HG03066 (cell line): ENCODE results near the gene GOT1.
A peak's percentile ranks its signal among the peaks of the same experiment; 100 is the strongest.

Source experiments
- ATAC-seq: cut with Tn5 transposase; IDR thresholded peaks from one replicate; pipeline ENCODE4 v1.9.1; 2021; ENCODE audit warnings: low read depth; ENCODE audit not compliant: unreplicated experiment

GOT1 gene

DNA sequence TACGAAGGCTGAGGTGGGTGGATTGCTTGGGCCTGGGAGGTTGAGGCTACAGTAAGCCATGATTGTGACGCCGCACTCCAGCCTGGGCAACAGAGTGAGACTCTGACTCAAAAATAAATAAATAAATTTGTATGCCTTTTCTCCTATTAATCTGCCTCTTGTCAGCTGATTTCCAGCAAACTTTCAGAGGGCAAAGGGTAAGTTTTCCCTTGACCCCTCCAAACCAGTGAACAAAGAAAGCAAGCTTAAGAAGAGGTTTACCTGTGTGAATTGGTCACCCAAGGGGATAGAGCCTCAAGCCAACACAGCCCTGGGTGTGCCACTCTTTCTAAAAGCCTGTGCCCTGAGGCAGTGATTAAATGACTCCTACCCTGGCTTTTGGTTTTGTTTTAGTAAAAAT, 30.8 kb downstream of the GOT1 start:
- no peak for ATAC-seq

DNA sequence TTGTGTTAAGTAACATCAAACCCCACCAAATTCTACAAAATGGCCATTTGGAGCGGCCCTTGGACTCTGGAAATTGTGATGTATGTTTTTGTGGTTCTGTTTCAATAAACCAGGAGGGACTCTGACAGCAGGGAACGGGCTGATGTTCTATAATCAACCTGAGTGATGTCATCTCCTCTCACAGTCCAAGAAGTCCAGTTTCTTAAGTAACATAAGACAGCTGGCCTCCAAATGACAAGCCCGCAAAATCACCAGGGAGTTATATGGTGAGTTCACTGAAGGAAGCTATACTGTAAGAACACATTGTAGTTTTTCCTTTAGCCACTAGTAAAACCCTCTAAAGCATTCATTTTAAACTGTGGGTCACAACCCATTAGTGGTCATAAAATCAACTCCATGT, 34.0 kb downstream of the GOT1 start:
- ATAC-seq, result no peak

DNA sequence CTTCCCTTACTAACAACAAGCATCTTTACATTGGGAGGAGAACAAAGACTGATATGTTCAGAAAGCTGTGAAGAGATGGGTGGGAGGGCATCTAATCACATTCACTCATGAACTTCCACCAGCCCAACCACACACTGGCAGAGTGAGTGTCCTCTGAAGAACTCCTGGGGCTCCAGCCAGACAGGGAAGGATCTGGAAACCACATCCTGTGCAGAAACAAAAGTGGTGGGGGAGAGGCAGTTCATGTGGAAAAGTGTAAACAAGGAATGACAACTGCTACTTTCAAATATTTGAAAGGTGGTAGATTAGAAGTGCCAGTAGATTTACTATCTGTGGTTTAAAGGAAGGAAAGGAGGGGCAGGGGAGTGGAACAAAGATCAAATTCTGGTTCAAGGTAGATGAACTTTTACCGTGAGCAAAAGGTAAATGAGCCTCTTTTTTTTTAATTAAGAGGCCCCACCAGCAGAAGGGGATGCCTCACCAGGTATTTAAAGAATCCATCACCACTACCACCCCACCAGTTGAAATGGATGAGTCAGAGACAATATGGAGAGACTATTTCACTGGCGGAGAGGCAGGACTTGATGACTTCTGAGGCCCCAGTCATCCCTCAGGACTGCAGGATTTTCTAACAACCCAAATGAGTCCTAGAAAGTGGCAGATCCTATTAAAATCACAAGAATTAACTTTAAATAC, 34.5 kb downstream of the GOT1 start:
- no peak for ATAC-seq

DNA sequence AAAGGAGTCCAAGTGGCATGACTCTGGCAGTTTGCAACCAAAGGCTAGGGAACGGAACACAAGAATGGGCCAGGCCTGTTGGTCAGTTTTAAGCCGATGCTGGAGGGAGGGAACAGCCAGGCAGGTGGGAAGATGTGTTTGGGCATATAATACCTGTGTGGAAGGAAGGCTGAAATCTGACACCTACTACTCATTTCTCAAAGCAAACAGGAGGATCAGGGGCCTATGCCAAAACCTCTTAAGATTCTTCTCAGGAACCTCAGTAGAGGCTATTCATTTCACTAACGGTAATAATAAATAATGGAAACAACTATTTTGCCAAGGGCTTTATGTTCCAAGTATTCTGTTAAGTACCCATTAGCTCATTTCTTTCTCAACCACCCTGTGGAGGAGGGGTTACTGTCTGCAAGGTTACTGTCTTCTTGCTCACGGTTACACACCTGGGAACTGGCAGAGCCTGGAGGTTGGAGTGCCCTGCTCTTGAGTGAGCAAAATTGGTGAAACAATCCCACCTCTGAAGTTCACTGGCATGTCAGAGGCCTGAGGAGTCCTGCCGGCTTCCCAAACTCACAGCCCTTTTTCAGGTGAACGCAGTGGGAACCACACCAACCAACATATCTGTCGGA, 35.5 kb downstream of the GOT1 start:
- no peak for ATAC-seq

DNA sequence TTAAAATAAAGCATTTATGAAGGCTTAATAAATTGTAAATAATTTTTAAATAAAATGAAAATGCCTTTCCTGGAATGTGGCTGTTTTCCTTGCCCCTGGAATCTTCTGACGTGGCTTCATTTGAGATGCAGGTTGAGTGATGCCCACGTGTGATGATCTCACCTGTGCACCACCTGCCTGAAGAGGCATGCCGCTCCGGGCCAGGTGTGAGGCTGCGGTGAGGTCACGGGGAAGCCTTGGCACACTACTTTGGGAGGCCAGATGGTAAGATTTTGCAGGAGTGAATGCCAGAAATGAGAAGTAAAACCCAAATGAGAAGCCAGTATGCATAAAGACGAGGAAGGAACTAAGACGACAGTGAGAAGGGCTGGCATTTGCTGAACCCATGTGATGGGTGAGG, 36.2 kb downstream of the GOT1 start:
- ATAC-seq, result no peak

DNA sequence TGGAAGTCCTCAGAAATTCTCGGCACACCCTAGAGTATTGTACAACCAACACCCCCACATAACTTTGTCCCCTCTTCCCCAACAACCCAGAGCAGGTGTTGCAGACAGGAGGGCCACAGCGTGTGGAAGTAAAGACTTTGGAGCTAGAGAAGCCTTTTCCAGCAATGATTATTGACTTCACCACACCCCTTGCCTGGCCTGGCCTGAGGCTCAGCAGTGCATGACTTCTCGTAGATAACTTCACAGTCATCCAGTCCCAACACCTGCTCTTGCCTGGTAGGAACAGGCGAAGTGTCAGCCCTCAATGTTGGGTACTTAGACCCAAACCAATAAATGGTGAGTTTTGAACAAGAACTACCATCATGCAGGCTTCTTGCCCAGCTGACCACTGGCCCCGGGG, 36.7 kb downstream of the GOT1 start:
- no peak for ATAC-seq

DNA sequence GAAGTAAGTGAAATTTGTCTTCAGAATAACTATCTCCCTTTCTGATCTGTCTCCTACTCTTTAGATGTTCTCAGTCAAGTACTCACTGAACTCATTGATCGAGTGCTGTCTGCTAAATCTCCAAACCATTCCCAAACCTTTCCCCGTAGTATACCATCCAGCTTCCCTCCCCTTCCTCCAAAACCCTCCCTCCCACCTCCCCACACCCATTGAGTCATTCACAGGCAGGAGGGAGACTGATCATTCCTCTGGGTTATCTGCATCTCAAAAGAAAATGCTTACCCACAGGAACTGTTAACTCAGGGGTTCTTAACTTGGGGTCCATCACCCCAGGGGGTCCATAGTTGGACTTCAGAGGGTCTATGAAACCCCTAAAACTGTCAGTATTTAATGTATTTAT, 37.4 kb downstream of the GOT1 start:
- ATAC-seq, result no peak

DNA sequence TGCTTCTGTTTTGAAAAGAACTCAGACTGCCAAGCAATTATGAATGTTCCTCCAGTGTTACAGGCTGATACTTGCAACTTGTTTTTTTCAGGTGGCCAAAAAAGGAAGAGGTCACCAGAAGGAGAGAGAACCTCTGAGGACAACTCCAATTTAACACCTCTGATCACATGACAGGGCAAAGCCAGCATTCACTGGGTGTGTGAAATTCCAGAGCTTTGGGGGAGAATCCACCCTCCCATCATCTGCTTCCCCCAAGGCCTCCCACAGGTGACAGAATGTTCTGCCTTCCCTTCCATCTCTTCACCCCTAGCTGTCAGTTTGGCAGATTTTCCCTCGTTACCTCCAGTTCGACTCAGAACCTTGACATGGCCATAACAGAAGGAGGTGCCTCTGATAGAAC, 39.1 kb downstream of the GOT1 start:
- ATAC-seq, result no peak

DNA sequence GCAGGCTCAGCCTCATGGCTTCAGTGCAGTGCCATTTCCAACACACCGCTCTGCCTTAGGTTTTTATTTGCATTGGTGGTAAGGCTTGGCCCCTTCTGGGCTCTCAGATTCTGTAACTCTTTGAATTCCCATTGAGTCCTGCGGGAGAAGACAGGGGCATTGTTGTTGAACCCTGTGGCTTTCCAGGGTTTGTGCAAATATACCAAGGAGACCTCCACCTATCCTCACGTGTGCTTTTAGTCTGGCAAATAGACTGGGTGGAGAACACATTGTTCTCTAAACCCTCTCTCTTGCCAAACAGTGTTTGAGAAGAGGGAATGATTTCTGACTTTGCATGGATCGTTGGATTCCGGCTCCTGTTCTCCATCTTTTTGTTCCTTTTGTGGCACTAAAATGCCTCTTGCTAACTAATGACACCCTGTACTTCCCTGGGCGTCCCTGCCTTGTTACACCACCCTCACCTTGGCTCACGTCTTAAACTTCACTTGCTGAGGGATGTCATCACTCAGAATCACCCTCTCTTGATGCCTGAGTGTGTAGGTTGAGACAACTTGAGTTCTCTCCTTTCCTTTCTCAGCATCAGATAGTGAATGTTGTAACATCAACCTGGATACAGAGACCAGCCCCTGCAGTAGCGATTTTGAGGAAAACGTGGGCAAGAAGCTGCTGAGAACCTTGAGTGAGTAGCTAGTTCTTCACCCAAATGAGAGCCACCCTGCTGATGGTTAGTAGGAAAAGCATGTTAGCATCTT, 40.5 kb downstream of the GOT1 start:
- no peak for ATAC-seq

DNA sequence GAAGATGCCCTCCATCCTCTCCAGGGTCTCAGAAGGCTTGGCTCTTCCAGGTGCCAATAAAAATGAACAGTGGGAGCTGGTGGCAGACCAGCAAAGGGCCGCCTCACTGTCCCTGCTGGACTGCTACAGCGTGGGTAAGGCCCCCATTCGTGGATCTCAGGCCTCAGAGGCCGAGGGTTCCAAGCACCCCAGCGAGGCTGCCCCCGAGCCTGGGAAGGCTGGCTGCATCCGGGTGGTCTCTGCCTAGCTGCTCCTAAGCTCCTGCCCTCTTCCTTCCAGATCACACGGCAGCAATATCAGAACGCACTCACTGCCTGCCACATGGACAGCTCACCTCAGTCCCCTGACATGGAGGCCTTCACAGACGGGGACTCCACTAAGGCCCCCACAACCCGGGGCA, 42.9 kb downstream of the GOT1 start:
- no peak for ATAC-seq

DNA sequence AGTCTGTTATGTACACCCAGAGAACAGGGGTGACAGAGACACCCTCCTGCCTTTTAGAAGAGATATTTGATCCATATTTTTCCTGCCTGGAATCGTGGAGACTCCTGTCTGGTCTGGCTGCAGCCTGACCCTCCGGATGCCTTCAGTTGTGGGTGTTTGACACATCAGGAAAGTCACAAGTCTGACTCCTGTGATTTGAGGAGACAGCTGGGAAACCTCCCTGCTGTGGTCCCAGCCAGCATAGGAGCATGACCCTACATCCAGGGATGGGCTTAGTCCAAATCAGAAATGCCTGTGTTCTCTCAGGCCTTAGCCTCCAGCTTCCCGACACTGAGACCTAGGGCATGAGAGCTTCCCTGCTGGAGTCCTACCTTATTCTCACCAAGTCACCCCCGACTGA, 43.4 kb downstream of the GOT1 start:
- no peak for ATAC-seq

DNA sequence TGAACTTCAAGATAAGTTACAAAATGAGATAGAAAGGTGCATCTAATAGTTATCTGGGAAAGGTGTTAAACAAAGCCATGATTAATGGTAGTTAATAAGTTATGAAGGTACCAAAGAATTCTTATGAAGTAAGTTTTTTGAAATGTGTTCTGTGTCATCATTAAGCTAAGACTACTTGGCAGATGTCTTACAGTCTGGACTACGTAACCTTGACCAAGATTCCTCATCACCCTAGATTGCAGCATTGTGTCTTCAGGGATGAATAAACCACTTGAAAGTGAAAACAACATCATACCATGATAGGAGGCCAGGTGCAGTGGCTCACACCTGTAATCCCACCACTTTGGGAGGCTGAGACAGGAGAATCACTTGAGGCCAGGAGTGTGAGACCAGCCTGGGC, 48.2 kb downstream of the GOT1 start:
- no peak for ATAC-seq

DNA sequence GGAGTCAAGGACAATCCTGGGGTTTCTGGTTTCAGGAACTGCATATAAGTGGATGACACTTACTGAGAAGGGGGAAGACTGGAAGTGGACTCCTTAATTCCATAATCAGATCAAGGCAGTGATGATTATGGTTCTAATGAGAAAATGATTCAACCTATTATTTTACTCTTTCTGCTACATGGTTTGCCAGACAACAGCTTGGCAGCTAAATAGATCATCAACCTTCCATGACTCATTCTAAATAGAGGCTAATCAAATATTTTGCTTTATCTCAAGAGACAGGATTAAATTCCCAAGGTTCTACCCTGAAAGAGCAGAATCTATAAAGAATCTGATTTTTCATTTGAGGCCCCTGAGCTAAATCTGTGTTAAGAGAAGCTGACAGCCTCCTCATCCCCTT, 55.0 kb downstream of the GOT1 start:
- ATAC-seq, result no peak

DNA sequence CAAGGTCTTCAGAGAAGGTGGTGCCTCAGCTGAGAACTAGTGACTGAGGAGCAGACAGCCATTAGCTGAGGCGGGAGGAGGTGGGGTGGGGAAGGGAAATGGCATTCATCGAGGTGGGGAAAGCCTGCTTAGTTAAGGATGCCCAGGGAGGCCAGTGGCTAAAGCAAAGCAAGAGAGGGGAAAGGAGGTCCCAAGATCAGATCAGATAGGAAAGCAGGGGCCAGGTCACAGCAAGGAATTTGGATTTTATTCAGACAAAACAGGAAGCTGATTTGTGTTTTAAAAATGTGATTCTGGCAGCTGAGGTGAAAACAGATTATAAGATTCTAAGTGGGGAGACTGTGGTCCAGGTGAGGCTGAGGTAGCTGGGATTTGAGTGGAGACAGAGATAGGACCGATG, 55.5 kb downstream of the GOT1 start:
- no peak for ATAC-seq

DNA sequence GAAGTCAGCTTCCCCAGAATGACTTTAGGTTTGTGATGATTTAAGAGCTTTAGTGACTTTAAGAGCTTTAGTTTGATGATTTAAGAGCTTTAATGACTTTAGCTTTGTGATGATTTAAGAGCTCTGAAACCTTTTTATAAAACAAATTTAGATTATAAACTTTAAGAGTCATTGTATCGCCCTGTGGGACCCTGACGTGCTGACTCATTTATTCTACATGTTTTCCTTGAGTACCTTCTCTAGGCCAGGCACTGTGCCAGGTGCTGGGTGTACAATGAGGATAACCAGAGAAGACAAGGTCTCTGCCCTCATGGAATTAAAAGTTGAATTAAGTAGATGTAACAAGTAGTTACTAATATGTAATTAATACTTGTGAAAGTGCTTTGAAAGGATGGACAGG, 55.9 kb downstream of the GOT1 start:
- no peak for ATAC-seq

DNA sequence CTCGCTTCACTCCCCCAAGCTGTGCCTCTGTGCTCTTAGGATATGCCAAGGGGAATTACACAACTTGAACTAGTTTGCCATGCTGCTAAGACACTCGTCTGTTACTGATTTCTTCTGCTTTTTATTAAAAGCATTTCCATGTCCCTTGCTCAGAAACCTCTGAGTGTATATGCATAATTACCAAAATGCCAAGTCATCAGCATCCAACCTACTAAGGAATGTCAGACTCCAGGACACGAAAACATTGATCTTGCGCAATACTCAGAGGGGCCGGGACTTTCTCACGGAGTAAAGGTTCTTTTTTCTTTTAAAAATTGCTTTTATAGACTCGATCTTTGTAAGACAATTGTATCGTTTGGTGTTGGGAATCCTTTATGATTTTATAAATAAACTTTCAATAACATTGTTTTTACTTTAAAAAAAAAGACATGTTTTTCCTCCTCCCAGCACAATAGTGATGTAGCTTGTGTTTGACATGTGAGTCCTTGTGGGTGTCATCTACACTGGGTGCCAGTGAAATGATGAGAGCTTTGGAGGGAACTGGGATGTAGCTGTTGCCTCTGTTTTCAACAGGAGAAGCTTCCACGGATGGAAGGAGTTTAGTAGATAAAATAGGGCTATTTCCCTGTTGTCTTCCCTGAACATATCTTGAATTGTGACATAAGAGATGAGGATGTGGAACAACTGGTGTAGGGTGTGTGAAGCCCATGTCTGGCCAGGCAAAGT, 57.7 kb downstream of the GOT1 start:
- ATAC-seq, result no peak

DNA sequence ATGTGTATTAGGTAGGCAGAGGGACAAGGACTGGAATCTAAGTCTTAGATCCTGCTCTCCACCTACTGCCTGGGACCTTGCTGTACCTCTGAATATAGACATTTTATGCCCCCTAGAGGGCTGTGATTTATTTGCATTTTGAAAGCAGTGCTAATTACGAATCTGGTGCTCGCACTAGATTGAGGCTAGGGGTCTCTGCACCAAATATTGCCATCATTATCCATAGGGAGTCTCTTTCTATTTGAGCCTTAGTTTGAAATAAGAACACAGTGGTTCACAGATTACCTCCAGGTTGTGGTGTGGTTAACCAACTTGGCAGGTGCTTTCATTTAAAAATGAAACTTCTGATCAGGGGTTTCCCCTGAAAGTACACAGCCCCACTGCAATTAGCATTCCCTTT, 59.4 kb downstream of the GOT1 start:
- peak; percentile 90 for ATAC-seq

DNA sequence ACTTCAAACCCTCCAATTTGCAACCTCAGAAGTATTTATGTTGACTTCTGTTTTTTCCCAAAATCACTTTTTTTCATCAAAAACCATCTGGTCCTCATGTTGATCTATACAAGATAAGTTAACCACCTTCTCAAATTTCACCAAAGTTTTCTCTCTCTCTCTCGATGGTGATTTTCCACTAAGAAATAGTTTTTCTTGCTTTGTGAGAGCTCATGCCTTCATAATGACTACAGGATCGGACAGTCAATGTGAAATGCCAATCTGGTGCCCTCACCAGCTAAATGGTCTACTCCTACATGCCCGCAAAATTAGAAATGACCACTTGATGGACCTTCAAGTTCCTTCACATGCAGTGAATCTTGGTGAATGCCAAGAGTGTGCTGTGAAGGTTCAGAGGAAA, 60.9 kb downstream of the GOT1 start:
- no peak for ATAC-seq

DNA sequence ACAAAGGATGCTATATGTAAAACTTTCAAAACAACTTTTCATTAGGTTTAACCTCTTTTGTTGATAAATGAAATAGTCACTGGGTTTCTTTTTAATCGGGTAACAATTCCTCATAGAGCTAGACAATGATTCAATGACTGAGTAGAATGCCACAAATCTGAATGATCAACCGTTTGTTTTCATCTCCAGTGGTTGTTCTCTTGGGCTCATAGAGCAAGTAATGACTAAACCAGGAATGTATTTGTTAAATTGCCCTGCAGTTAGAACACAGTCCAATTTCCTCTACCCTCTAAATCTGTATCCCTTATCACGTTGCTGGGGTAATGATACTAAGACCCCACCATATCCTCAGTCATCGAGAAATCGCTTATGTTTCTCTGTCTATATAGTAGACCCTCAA, 61.3 kb downstream of the GOT1 start:
- no peak for ATAC-seq

DNA sequence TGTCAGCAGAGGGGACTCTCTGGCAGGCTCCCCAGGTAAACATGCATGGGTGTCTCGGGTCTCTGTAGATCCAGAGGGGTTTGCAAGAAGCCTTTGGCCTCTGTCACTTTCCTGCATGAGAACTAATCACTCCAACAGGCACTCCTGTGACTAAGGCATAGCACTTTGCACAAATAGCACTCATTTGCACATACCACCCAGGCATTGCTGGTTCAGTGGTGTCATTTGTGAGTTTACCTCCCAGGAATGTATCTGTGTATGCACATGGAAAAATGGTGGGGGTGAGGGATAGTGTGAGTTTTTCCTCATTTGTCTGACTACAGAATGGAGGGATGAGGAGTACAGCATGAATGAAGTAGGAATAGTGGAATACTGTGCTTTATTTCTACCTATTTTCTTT, 61.8 kb downstream of the GOT1 start:
- no peak for ATAC-seq

DNA sequence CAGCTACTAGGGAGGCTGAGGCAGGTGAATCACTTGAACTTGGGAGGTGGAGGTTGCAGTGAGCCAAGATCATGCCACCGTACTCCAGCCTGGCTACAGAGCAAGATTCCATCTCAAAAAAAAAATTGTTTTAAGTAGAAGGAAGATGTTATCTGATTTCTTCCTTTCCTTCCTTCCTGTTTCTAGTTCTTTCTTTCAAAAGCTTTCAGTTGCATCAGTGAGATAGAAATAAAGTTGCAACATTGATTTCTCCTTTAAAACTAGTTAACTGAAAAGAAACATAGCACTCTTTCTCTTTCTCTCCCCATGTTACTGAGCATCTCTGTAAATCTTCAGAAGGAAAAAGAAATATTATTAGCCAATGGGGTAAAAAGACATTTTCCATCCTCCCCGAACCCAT, 63.8 kb downstream of the GOT1 start:
- no peak for ATAC-seq
